Mesenchymal stem cell (in vitro differentiated cells and primary cell): ENCODE results near the gene TNRC6C.

Experiments
- DNase-seq: peaks from one replicate; pipeline ENCODE4 v3.0.0-alpha.2; 2013
- H2AFZ ChIP-seq: one replicate; pipeline ENCODE4 v1.6.1; 2013; ENCODE audit warnings: low read depth, mild to moderate bottlenecking, control low read depth, inconsistent platforms, low read length, moderate library complexity
- H2AK5ac ChIP-seq: 2 replicates; pipeline ENCODE4 v1.6.1; 2013; ENCODE audit warnings: low read length, moderate library complexity, mild to moderate bottlenecking, inconsistent platforms; ENCODE audit not compliant: severe bottlenecking
- H2BK120ac ChIP-seq: one replicate; pipeline ENCODE4 v1.6.1; 2013; ENCODE audit warnings: low read depth, mild to moderate bottlenecking, inconsistent platforms, low read length, moderate library complexity
- H2BK12ac ChIP-seq, 2 experiments: one replicate each; pipeline ENCODE4 v1.6.1; 2013; ENCODE audit warnings: inconsistent platforms in 2 of 2, low read length in 2 of 2, mild to moderate bottlenecking in 2 of 2, moderate library complexity in 2 of 2, control low read depth in 1 of 2
- H2BK15ac ChIP-seq: one replicate; pipeline ENCODE4 v1.6.1; 2013; ENCODE audit warnings: mild to moderate bottlenecking, low read depth, inconsistent platforms; ENCODE audit not compliant: poor library complexity, severe bottlenecking
- H2BK5ac ChIP-seq: 2 replicates; pipeline ENCODE4 v1.6.1; 2013; ENCODE audit warnings: low read depth, mild to moderate bottlenecking, low read length, control low read depth, inconsistent platforms; ENCODE audit not compliant: poor library complexity, severe bottlenecking
- H3K14ac ChIP-seq, 2 experiments: one replicate each; pipeline ENCODE4 v1.6.1; 2013; ENCODE audit warnings: inconsistent platforms in 2 of 2, low read length in 2 of 2, control low read depth in 1 of 2, mild to moderate bottlenecking in 1 of 2, moderate library complexity in 1 of 2
- H3K18ac ChIP-seq, 2 experiments: one replicate each; pipeline ENCODE4 v1.6.1; 2013; ENCODE audit warnings: inconsistent platforms in 2 of 2, low read length in 2 of 2, control low read depth in 1 of 2, low read depth in 1 of 2, mild to moderate bottlenecking in 1 of 2
- H3K23ac ChIP-seq, 2 experiments: one replicate each; pipeline ENCODE4 v1.6.1; 2013; ENCODE audit warnings: inconsistent platforms in 2 of 2, low read length in 2 of 2, mild to moderate bottlenecking in 2 of 2, moderate library complexity in 2 of 2, control low read depth in 1 of 2
- H3K27ac ChIP-seq: 2 replicates; pipeline ENCODE4 v1.5.1; 2013; ENCODE audit warnings: mild to moderate bottlenecking, moderate library complexity, low read length, control low read depth, inconsistent platforms; ENCODE audit not compliant: poor library complexity, severe bottlenecking
- H3K27me3 ChIP-seq, 2 experiments: 2 replicates each; pipeline versions ENCODE4 v1.6.1 to v1.7.0; 2013; ENCODE audit warnings: low read length in 2 of 2, mild to moderate bottlenecking in 2 of 2, moderate library complexity in 2 of 2, control low read depth in 1 of 2, inconsistent platforms in 1 of 2; ENCODE audit not compliant: control insufficient read depth in 1 of 2, insufficient read depth in 1 of 2
- H3K36me3 ChIP-seq, 2 experiments: 2 replicates each; pipeline versions ENCODE4 v1.6.1 to v1.7.0; 2013; ENCODE audit warnings: low read length in 2 of 2, control low read depth in 1 of 2, inconsistent platforms in 1 of 2, low read depth in 1 of 2, mild to moderate bottlenecking in 1 of 2; ENCODE audit not compliant: insufficient read depth in 2 of 2, control insufficient read depth in 1 of 2
- H3K4ac ChIP-seq, 2 experiments: one replicate each; pipeline ENCODE4 v1.6.1; 2013; ENCODE audit warnings: inconsistent platforms in 2 of 2, low read length in 2 of 2, mild to moderate bottlenecking in 2 of 2, moderate library complexity in 2 of 2, control low read depth in 1 of 2, low read depth in 1 of 2
- H3K4me1 ChIP-seq: 2 replicates; pipeline ENCODE4 v1.6.1; 2013; ENCODE audit warnings: low read depth, low read length, control low read depth; ENCODE audit not compliant: control insufficient read depth, insufficient read depth
- H3K4me2 ChIP-seq: 2 replicates; pipeline ENCODE4 v1.6.1; 2013; ENCODE audit warnings: low read length, mild to moderate bottlenecking, inconsistent platforms; ENCODE audit not compliant: poor library complexity, severe bottlenecking
- H3K4me3 ChIP-seq, 2 experiments: 2 replicates each; pipeline versions ENCODE4 v1.5.1 to v1.7.0; 2013; ENCODE audit warnings: low read length in 2 of 2, mild to moderate bottlenecking in 2 of 2, control low read depth in 1 of 2, low read depth in 1 of 2; ENCODE audit not compliant: insufficient read depth in 1 of 2
- H3K79me1 ChIP-seq: replicated peaks from 2 replicates; pipeline ENCODE4 v1.6.1; 2013; ENCODE audit warnings: mild to moderate bottlenecking, control low read depth, low read length, inconsistent platforms; ENCODE audit not compliant: poor library complexity, severe bottlenecking
- H3K9ac ChIP-seq: 2 replicates; pipeline ENCODE4 v1.7.0; 2013; ENCODE audit warnings: mild to moderate bottlenecking, low read length, moderate library complexity
- H3K9me3 ChIP-seq: 2 replicates; pipeline ENCODE4 v1.7.0; 2013; ENCODE audit warnings: mild to moderate bottlenecking, low read length; ENCODE audit not compliant: control insufficient read depth
- H4K8ac ChIP-seq: one replicate; pipeline ENCODE4 v1.6.1; 2013; ENCODE audit warnings: inconsistent platforms, mild to moderate bottlenecking, low read length, moderate library complexity
- H4K91ac ChIP-seq: one replicate; pipeline ENCODE4 v1.6.1; 2013; ENCODE audit warnings: mild to moderate bottlenecking, low read length, inconsistent platforms
- WGBS: methylation state at CpG from one replicate; pipeline ENCODE4 v1.1.7; 2013; ENCODE audit warnings: mixed read lengths; 5-methylcytosine and 5-hydroxymethylcytosine counted together

Gene TNRC6C

GRCh38 chr17:78051186-78051972, 92.9 kb downstream of the TNRC6C start:
- H3K4ac ChIP-seq, result no peak overlapping the region
- H2AK5ac ChIP-seq, result no peak overlapping the region
- no peak overlapping the region for H3K23ac ChIP-seq
- H3K4me2 ChIP-seq, result no peak overlapping the region
- H2BK5ac ChIP-seq, result no peak overlapping the region
- WGBS, result 95% methylated on average over 9 of the region's 19 CpGs
- no peak overlapping the region for H3K4me3 ChIP-seq
- H2BK12ac ChIP-seq, result no peak overlapping the region
- H3K18ac ChIP-seq, result no peak overlapping the region
- H3K9ac ChIP-seq, result no peak overlapping the region
- no peaks in the 10 kb centered on the region for H3K79me1 ChIP-seq
- no peak overlapping the region for H4K8ac ChIP-seq
- no peak overlapping the region for H2AFZ ChIP-seq
- no peaks in the 10 kb centered on the region for H3K4me1 ChIP-seq
- H3K9me3 ChIP-seq, result no peaks in the 10 kb centered on the region
- DNase-seq, result no peak
- no peak overlapping the region for H2BK15ac ChIP-seq
- no peak overlapping the region for H3K14ac ChIP-seq
- no peak overlapping the region for H2BK120ac ChIP-seq
- H3K27ac ChIP-seq, result no peak overlapping the region
- H3K36me3 ChIP-seq, result peaks cover 31 to 48% of the 10 kb centered on the region in 2 experiments
- no peaks in the 10 kb centered on the region for H3K27me3 ChIP-seq
- no peak overlapping the region for H4K91ac ChIP-seq

GRCh38 chr17:78053777-78054468, 95.4 kb downstream of the TNRC6C start:
- H3K9me3 ChIP-seq, result no peaks in the 10 kb centered on the region
- H4K8ac ChIP-seq, result no peak overlapping the region
- no peak overlapping the region for H2BK15ac ChIP-seq
- peaks cover 29 to 45% of the 10 kb centered on the region in 2 experiments for H3K36me3 ChIP-seq
- H3K4ac ChIP-seq, result no peak overlapping the region
- H3K4me3 ChIP-seq, result no peak overlapping the region
- no peak overlapping the region for H4K91ac ChIP-seq
- H2BK120ac ChIP-seq, result no peak overlapping the region
- H2AFZ ChIP-seq, result no peak overlapping the region
- peaks cover 5% of the 10 kb centered on the region for H3K4me1 ChIP-seq
- H3K18ac ChIP-seq, result no peak overlapping the region
- WGBS, result 99% methylated on average over 2 of the region's 5 CpGs
- no peak overlapping the region for H2BK12ac ChIP-seq
- H3K27ac ChIP-seq, result no peak overlapping the region
- no peak for DNase-seq
- no peak overlapping the region for H3K4me2 ChIP-seq
- no peak overlapping the region for H3K14ac ChIP-seq
- H2AK5ac ChIP-seq, result no peak overlapping the region
- H3K27me3 ChIP-seq, result no peaks in the 10 kb centered on the region
- H3K9ac ChIP-seq, result no peak overlapping the region
- no peak overlapping the region for H3K23ac ChIP-seq
- no peak overlapping the region for H2BK5ac ChIP-seq
- peaks cover 1% of the 10 kb centered on the region for H3K79me1 ChIP-seq

GRCh38 chr17:78057113-78057740, 98.7 kb downstream of the TNRC6C start:
- no peak for DNase-seq
- peaks cover 11% of the 10 kb centered on the region for H3K4me1 ChIP-seq
- no peak overlapping the region for H3K14ac ChIP-seq
- no peak overlapping the region for H2BK5ac ChIP-seq
- H3K4me3 ChIP-seq, result no peak overlapping the region
- H3K36me3 ChIP-seq, result peaks cover 7 to 18% of the 10 kb centered on the region in 2 experiments
- no peak overlapping the region for H4K91ac ChIP-seq
- 91% methylated on average over 3 of the region's 3 CpGs for whole genome bisulfite sequencing
- no peak overlapping the region for H3K4ac ChIP-seq
- no peaks in the 10 kb centered on the region for H3K9me3 ChIP-seq
- H2BK120ac ChIP-seq, result no peak overlapping the region
- no peaks in the 10 kb centered on the region for H3K27me3 ChIP-seq
- no peak overlapping the region for H2BK12ac ChIP-seq
- H3K23ac ChIP-seq, result no peak overlapping the region
- no peak overlapping the region for H4K8ac ChIP-seq
- peak overlapping the region; percentile 43 for H2AK5ac ChIP-seq
- no peak overlapping the region for H2AFZ ChIP-seq
- no peak overlapping the region for H3K4me2 ChIP-seq
- H3K18ac ChIP-seq, result no peak overlapping the region
- no peak overlapping the region for H2BK15ac ChIP-seq
- H3K9ac ChIP-seq, result no peak overlapping the region
- no peak overlapping the region for H3K27ac ChIP-seq
- peaks cover 1% of the 10 kb centered on the region for H3K79me1 ChIP-seq

- Histone ChIP-seq H2BK120ac (no peak overlapping the region), H3K4me2 (no peak overlapping the region), H3K9ac (no peak overlapping the region), H3K79me1 (peaks cover 1% of the 10 kb centered on the region), H3K4me1 (peaks cover 11% of the 10 kb centered on the region), H4K91ac (no peak overlapping the region), H2BK5ac (no peak overlapping the region), H4K8ac (no peak overlapping the region), H3K27me3 (no peaks in the 10 kb centered on the region), H3K36me3 (peaks cover 7 to 14% of the 10 kb centered on the region in 2 experiments), H2AK5ac (no peak overlapping the region), H3K14ac (no peak overlapping the region), H3K27ac (no peak overlapping the region), H3K4ac (no peak overlapping the region), H3K9me3 (no peaks in the 10 kb centered on the region), H3K23ac (no peak overlapping the region), H2BK15ac (no peak overlapping the region), H3K4me3 (no peak overlapping the region), H3K18ac (no peak overlapping the region), H2AFZ (no peak overlapping the region), H2BK12ac (no peak overlapping the region)
- 63% methylated on average over 3 of the region's 6 CpGs for WGBS
- no peak for DNase-seq
Measured at GRCh38 chr17:78058001-78058400, 99.5 kb downstream of the TNRC6C start.
